Skeletal muscle satellite cell (primary cell): ENCODE data around the gene DIAPH2.
"Not testable (repeated sequence)": the region's sequence is repeated elsewhere in the genome, so short reads cannot be mapped to it uniquely, and the experiment has no call there.

Source experiments
- H3K27me3 ChIP-seq: 2 replicates; pipeline ENCODE4 v1.7.0; 2013; ENCODE audit warnings: low read length; ENCODE audit not compliant: control insufficient read depth, insufficient read depth
- H3K36me3 ChIP-seq: 2 replicates; pipeline ENCODE4 v1.7.0; 2013; ENCODE audit warnings: mild to moderate bottlenecking, control low read depth, low read length; ENCODE audit not compliant: insufficient read depth
- H3K4me1 ChIP-seq: 2 replicates; pipeline ENCODE4 v1.7.0; 2013; ENCODE audit warnings: low read length; ENCODE audit not compliant: control insufficient read depth, insufficient read depth
- H3K4me2 ChIP-seq: 2 replicates; pipeline ENCODE4 v1.7.0; 2013; ENCODE audit warnings: mild to moderate bottlenecking, low read length
- H3K4me3 ChIP-seq: 2 replicates; pipeline ENCODE4 v1.7.0; 2013; ENCODE audit warnings: low read length
- H3K9ac ChIP-seq: 2 replicates; pipeline ENCODE4 v1.7.0; 2013; ENCODE audit warnings: mild to moderate bottlenecking, low read depth, low read length, moderate library complexity
- H3K9me3 ChIP-seq: replicated peaks from 2 replicates; pipeline ENCODE4 v1.7.0; 2013; ENCODE audit warnings: mild to moderate bottlenecking, control low read depth, low read length

DIAPH2 gene

DNA sequence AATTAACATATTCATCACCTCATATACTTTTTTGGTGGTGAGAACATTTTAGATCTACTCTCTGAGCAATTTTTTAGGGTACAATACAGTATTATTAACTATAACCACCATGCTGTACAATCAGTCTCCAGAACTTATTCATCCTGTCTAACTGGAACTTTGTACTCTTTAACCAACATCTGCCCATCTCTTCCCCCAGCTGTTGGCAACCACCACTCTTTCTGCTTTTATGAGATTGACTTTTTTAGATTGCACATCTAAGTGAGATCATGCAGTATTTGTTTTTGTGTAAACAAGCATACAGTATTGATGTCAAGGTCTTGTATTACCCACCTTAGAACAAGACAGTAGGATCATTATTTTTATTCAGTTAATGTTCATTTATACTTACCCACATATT, 715.9 kb downstream of the DIAPH2 start:
- Histone ChIP-seq H3K4me1 (peaks cover 18% of the 10 kb centered on the region), H3K27me3 (no peaks in the 10 kb centered on the region), H3K4me2 (no peak overlapping the region), H3K9ac (no peak overlapping the region), H3K4me3 (no peak overlapping the region), H3K36me3 (no peaks in the 10 kb centered on the region), H3K9me3 (no peaks in the 10 kb centered on the region)

DNA sequence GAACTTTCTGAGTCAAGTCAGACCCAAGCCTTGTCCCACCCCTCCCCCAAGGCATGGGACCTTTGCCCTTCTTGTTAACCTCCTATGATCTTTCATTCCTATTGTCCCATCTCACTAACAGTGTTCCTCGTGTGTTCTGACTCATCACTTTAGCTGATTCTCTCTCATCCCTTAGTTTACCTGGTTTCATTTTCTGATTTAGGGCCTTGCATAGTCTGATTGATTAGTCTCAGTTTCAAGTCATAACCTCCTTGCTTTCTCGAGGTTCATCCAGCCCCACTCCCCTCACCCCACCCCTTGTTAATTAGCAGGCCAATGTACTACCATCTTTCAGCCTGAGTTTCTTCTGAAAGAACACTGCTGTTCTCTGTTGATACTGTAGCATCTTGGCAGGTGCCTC, 716.5 kb downstream of the DIAPH2 start:
- no peak overlapping the region for H3K4me2 ChIP-seq
- no peaks in the 10 kb centered on the region for H3K36me3 ChIP-seq
- peaks cover 18% of the 10 kb centered on the region for H3K4me1 ChIP-seq
- no peaks in the 10 kb centered on the region for H3K27me3 ChIP-seq
- no peaks in the 10 kb centered on the region for H3K9me3 ChIP-seq
- H3K9ac ChIP-seq = no peak overlapping the region
- no peak overlapping the region for H3K4me3 ChIP-seq

DNA sequence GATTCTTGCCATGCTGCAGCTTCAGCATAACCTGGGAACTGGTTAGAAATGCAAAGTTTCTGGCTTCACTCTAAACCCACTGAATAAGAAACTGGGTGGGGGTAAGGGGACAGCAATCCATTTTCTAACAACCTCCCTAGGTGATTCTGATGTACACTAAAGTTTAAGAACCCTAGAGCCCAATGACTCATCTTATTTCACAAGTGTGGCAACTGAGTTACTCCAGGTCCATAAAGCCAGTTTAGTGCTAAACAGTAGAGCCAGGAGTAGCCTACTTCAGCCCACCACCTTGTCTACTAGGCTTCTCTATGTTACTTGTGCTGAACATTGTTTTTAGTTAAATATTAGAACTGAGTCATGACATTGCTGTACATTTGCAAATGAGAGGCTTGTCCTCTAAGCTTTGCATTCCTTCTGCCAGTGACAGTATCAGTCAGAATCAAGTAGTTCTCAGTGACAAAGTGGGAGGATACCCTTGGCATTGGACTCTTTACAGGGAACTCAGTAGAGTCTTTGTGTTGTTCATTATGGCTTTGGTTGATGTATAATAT, 717.0 kb downstream of the DIAPH2 start:
- H3K36me3 ChIP-seq = no peaks in the 10 kb centered on the region
- no peaks in the 10 kb centered on the region for H3K9me3 ChIP-seq
- no peak overlapping the region for H3K9ac ChIP-seq
- H3K27me3 ChIP-seq = no peaks in the 10 kb centered on the region
- H3K4me3 ChIP-seq = no peak overlapping the region
- peaks cover 18% of the 10 kb centered on the region for H3K4me1 ChIP-seq
- no peak overlapping the region for H3K4me2 ChIP-seq

DNA sequence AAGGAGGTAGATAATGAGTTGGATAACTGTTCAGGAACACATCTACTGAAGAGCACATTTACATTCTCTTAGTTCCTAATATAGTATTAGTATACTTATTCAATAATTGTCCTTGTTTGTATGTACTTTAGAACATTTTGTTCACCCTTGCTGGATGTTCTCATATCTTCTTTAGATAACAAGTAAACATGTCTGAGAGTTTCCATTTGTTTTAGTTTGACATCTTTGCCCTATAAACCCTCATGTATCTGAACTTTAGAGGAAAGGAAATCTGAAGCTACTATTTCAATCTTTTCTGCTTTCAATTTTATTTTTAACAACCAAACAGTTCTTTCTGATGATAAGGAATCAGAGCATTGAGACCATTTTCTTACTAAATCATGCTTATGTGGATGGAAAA, 717.7 kb downstream of the DIAPH2 start:
- Histone ChIP-seq H3K4me2 (no peak overlapping the region), H3K4me1 (peaks cover 18% of the 10 kb centered on the region), H3K9me3 (no peaks in the 10 kb centered on the region), H3K9ac (no peak overlapping the region), H3K36me3 (no peaks in the 10 kb centered on the region), H3K27me3 (no peaks in the 10 kb centered on the region), H3K4me3 (no peak overlapping the region)

DNA sequence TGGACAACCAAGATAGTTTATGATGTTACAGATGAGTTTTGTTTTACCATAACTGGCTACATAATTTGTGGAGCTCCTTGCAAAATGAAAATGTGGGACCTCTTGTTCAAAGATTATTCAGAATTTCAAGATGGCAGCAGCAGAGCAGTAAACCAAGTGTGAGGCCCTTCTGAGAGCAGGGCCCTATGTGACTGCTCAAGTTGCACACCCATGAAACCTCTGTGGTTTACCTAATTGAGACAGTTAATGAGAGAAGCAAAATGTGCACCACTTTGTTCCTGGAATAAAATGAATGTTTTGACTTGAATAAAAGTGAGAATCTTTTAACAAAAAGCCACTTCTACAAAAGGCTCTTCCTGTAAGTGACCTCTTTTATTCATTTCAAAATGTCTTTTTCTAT, 718.3 kb downstream of the DIAPH2 start:
- Histone ChIP-seq H3K4me3 (no peak overlapping the region), H3K4me1 (peaks cover 15% of the 10 kb centered on the region), H3K27me3 (no peaks in the 10 kb centered on the region), H3K9ac (no peak overlapping the region), H3K4me2 (no peak overlapping the region), H3K36me3 (no peaks in the 10 kb centered on the region), H3K9me3 (no peaks in the 10 kb centered on the region)

DNA sequence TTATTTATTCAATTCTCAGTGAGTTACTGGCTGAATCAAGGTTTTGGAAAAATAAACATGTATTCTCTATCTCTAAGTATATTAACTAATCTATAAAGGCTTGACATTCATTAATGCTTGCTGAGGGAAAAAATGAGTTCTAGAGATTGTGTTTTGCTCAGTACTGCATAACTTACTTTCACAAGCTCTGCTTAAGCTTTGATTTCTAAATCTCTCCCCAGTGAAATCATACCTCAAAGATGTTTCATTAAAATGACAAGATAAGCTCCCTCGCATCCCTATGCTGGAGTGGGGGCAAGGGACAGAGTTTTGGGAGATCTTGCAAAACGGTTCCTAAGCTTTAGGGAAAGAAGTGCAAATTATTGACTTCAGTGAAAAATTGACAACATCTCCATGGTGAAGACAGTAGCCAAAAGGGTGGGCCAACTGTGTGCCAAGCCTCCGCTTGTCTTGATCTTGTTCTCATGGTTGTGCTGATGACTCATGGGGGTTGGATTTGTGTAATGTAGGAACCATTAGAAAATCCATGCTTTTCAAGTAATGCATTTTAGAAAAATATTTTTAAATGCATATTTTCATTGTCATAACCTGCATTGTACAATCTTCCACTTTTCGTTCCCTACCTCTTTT, 720.5 kb downstream of the DIAPH2 start:
- Histone ChIP-seq H3K4me2 (no peak overlapping the region), H3K4me1 (no peaks in the 10 kb centered on the region), H3K27me3 (no peaks in the 10 kb centered on the region), H3K4me3 (no peak overlapping the region), H3K9me3 (peaks cover 4% of the 10 kb centered on the region), H3K9ac (no peak overlapping the region), H3K36me3 (no peaks in the 10 kb centered on the region)

DNA sequence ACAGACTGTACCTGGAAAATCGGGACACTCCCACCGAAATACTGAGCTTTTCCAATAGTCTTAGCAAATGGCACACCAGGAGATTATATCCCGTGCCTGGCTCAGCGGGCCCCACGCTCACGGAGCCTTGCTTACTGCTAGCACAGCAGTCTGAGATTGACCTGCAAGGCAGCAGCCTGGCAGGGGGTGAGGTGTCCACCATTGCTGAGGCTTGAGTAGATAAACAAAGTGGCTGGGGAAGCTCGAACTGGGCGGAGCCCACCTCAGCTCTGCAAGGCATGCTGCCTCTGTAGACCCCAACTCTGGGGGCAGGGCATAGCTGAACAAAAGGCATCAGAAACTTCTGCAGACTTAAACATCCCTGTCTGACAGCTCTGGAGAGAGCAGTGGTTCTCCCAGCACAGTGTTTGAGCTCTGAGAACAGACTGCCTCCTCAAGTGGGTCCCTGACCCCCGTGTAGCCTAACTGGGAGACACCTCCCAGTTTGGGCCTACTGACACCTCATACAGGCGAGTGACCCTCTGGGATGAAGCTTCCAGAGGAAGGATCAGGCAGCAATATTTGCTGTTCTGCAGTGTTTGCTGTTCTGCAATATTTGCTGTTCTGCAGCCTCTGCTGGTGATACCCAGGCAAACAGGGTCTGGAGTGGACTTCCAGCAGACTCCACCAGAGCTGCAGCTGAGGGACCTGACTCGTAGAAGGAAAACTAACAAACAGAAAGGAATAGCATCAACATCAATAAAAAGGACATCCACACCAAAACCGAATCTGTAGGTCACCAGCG, 725.2 kb downstream of the DIAPH2 start:
- not testable (repeated sequence) for H3K4me1 ChIP-seq, H3K36me3 ChIP-seq

DNA sequence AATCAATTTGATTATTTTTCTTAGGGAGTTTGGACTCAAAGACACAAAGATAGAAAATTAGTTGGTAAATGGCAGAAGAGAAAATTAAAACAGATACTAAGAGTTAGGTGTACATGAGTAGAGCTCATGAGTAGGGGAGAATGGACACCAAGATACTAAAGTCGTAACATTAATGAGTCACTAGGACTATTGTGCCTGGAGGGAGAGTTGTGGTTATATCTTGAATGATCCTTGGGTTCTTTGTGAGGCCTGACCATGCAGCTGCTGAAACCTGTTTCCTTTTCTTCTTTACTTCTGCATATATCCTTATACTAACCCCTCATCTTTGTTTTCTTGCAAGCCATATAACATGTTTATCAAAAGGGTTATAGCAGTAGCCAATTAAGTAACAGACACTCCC, 731.8 kb downstream of the DIAPH2 start:
- Histone ChIP-seq H3K9me3 (no peaks in the 10 kb centered on the region), H3K9ac (no peak overlapping the region), H3K4me2 (no peak overlapping the region), H3K4me1 (no peaks in the 10 kb centered on the region), H3K4me3 (no peak overlapping the region), H3K36me3 (no peaks in the 10 kb centered on the region), H3K27me3 (no peaks in the 10 kb centered on the region)

More for the DNA sequence above, 725.2 kb downstream of the DIAPH2 start:
- not testable (repeated sequence) for H3K4me2 ChIP-seq, H3K4me3 ChIP-seq, H3K9me3 ChIP-seq, H3K9ac ChIP-seq, H3K27me3 ChIP-seq

DNA sequence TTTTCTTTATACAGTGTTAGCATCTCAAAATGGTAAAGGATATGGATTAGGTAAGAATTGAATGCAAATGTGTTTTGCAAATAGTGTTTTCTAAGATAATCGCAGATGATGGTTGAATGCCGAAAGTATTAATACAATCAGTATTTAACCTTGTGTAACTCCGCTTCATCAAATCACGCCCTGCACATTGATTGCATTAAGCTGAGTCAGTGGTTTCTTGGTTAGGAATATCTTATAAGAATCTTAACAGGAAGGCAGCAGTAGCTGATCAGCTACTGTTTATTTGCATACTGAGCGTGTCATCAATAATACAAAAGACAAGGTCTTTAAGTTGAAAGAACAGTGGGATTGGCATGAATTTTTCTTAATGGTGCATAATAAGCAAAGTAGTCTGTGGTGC, 744.5 kb downstream of the DIAPH2 start:
- no peak overlapping the region for H3K4me3 ChIP-seq
- no peaks in the 10 kb centered on the region for H3K4me1 ChIP-seq
- H3K4me2 ChIP-seq = no peak overlapping the region
- H3K9me3 ChIP-seq = no peaks in the 10 kb centered on the region
- H3K36me3 ChIP-seq = no peaks in the 10 kb centered on the region
- no peak overlapping the region for H3K9ac ChIP-seq
- no peaks in the 10 kb centered on the region for H3K27me3 ChIP-seq

DNA sequence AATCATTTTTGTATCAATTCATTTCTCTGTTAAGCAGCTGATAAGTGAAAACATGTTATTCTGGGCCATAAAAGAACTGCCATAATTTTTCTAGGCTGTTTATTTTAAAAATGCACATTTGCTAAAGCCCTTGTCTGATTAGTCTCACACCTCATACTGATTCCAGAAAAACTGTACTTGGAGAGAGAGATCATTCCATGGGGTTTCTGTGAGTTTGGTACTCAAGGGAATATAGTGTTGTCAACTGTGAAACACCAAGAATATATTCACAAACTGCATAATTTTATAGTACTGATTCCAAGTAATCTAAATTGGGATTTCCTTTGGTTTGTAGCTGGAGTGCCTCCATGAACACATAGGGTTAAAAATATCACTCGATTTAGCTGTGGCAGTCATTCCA, 746.6 kb downstream of the DIAPH2 start:
- Histone ChIP-seq H3K4me2 (no peak overlapping the region), H3K9ac (no peak overlapping the region), H3K9me3 (no peaks in the 10 kb centered on the region), H3K4me3 (no peak overlapping the region), H3K27me3 (no peaks in the 10 kb centered on the region), H3K36me3 (no peaks in the 10 kb centered on the region), H3K4me1 (no peaks in the 10 kb centered on the region)

DNA sequence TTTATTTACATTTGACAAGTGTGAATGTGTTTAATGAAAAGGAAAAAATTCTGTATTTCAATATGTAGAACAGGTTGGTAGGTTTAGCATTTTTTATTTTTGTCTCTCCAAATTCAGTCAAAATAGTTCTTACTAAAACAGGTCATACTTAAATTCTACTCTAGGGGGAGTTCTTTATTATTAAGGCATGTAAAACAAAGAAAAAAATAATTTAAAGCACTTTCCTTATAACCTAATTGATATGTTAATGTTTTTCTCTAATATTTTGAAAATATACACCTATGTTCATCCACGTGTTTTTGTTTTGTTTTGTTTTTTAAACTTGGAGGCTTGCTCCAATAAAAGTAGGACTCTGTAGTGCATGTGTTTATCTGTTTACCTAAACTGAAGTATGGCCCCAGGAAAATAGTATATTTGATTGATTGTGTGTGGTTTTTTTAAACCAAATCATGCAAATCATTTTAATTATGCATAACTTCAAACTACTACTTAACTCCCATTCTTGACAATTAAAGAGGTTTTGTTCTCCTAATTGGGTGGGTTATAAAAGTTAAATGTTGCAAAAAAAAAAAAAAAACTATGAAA, 761.7 kb downstream of the DIAPH2 start:
- no peak overlapping the region for H3K9ac ChIP-seq
- no peaks in the 10 kb centered on the region for H3K36me3 ChIP-seq
- H3K27me3 ChIP-seq = no peaks in the 10 kb centered on the region
- H3K9me3 ChIP-seq = no peaks in the 10 kb centered on the region
- H3K4me3 ChIP-seq = no peak overlapping the region
- H3K4me1 ChIP-seq = no peaks in the 10 kb centered on the region
- no peak overlapping the region for H3K4me2 ChIP-seq
